Liver (tissue), 9 donors: ENCODE results near the gene TOPAZ1. TPM values are rescaled to one million over a fixed set of nuclear protein-coding genes. Genes with fewer than 3 reads are reported as not detected.

ENCODE experiments used
- DNase-seq: peaks from one replicate; pipeline ENCODE4 v3.0.0-alpha.2; 2017; ENCODE audit warnings: low spot score
- H3K27ac ChIP-seq, 2 donors: one replicate each; pipeline ENCODE4 v1.7.0; 2013; ENCODE audit warnings: inconsistent platforms in 2 of 2, low read length in 2 of 2, control low read depth in 1 of 2, low read depth in 1 of 2, mild to moderate bottlenecking in 1 of 2
- H3K27me3 ChIP-seq, 4 donors: one replicate each; pipeline versions ENCODE4 v1.6.1 to v1.7.0; 2013; ENCODE audit warnings: low read length in 3 of 4, inconsistent platforms in 1 of 4, mild to moderate bottlenecking in 1 of 4, moderate library complexity in 1 of 4; ENCODE audit not compliant: control insufficient read depth in 4 of 4, insufficient read depth in 4 of 4
- H3K36me3 ChIP-seq, 4 donors: one replicate each; pipeline versions ENCODE4 v1.6.1 to v1.7.0; 2013; ENCODE audit warnings: low read length in 3 of 4, mild to moderate bottlenecking in 3 of 4, low read depth in 1 of 4, moderate library complexity in 1 of 4; ENCODE audit not compliant: control insufficient read depth in 4 of 4, insufficient read depth in 3 of 4
- H3K4me1 ChIP-seq, 4 donors: one replicate each; pipeline versions ENCODE4 v1.6.1 to v1.7.0; 2013; ENCODE audit warnings: low read length in 3 of 4, mild to moderate bottlenecking in 3 of 4, moderate library complexity in 1 of 4; ENCODE audit not compliant: control insufficient read depth in 4 of 4, insufficient read depth in 4 of 4
- H3K4me3 ChIP-seq, 3 donors: one replicate each; pipeline versions ENCODE4 v1.6.1 to v1.7.0; 2013; ENCODE audit warnings: low read length in 3 of 3, control low read depth in 1 of 3, low read depth in 1 of 3, mild to moderate bottlenecking in 1 of 3
- H3K9ac ChIP-seq, 2 donors: one replicate each; pipeline ENCODE4 v1.7.0; 2013; ENCODE audit warnings: low read length in 2 of 2, mild to moderate bottlenecking in 2 of 2, moderate library complexity in 2 of 2, control low read depth in 1 of 2, low read depth in 1 of 2
- H3K9me3 ChIP-seq, 4 donors: one replicate each; pipeline versions ENCODE4 v1.6.1 to v1.7.0; 2013; ENCODE audit warnings: low read length in 3 of 4; ENCODE audit not compliant: control insufficient read depth in 4 of 4
- EGR1 ChIP-seq, 2 donors: IDR thresholded peaks; 2 replicates each; pipeline ENCODE4 v1.6.1; 2016 to 2018; ENCODE audit warnings: antibody characterized with exemption in 2 of 2, low read depth in 2 of 2
- FOXA1 ChIP-seq: IDR thresholded peaks from 2 replicates; pipeline ENCODE4 v1.6.1; 2016; ENCODE audit warnings: antibody characterized with exemption
- FOXA2 ChIP-seq: IDR thresholded peaks from 2 replicates; pipeline ENCODE4 v1.6.1; 2016; ENCODE audit warnings: antibody characterized with exemption
- GABPA ChIP-seq, 2 donors: IDR thresholded peaks in 1 of 2; conservative IDR thresholded peaks in 1 of 2; 2 replicates each; pipeline ENCODE4 v1.6.1; 2016; ENCODE audit warnings: antibody characterized with exemption in 2 of 2, mild to moderate bottlenecking in 1 of 2, moderate library complexity in 1 of 2
- HNF4A ChIP-seq, 2 donors: conservative IDR thresholded peaks; 2 replicates each; pipeline ENCODE4 v1.6.1; 2016; ENCODE audit warnings: antibody characterized with exemption in 2 of 2, mild to moderate bottlenecking in 2 of 2
- HNF4G ChIP-seq: IDR thresholded peaks from 2 replicates; pipeline ENCODE4 v1.6.1; 2016; ENCODE audit warnings: antibody characterized with exemption
- JUND ChIP-seq, 2 donors: IDR thresholded peaks; 2 replicates each; pipeline ENCODE4 v1.6.1; 2016; ENCODE audit warnings: antibody characterized with exemption in 2 of 2
- NR2F2 ChIP-seq: IDR thresholded peaks from 2 replicates; pipeline ENCODE4 v1.6.1; 2016; ENCODE audit warnings: antibody characterized with exemption
- RAD21 ChIP-seq, 2 donors: IDR thresholded peaks; 2 replicates each; pipeline ENCODE4 v1.6.1; 2016; ENCODE audit warnings: antibody characterized with exemption in 2 of 2, mild to moderate bottlenecking in 2 of 2
- RXRA ChIP-seq, 2 donors: IDR thresholded peaks; 2 replicates each; pipeline ENCODE4 v1.6.1; 2017 to 2018; ENCODE audit warnings: antibody characterized with exemption in 2 of 2, mild to moderate bottlenecking in 1 of 2
- SP1 ChIP-seq: IDR thresholded peaks from 2 replicates; pipeline ENCODE4 v1.6.1; 2018; ENCODE audit warnings: antibody characterized with exemption, mild to moderate bottlenecking
- TAF1 ChIP-seq: conservative IDR thresholded peaks from 2 replicates; pipeline ENCODE4 v1.6.1; 2016; ENCODE audit warnings: antibody characterized with exemption, mild to moderate bottlenecking
- YY1 ChIP-seq: IDR thresholded peaks from 2 replicates; pipeline ENCODE4 v1.6.1; 2016; ENCODE audit warnings: antibody characterized with exemption, mild to moderate bottlenecking
- WGBS: extraction: QIAGEN DNeasy Blood & Tissue Kit; methylation state at CpG from one replicate; pipeline ENCODE4 v1.1.7; 2013; 5-methylcytosine and 5-hydroxymethylcytosine counted together
- polyA plus RNA-seq, 2 donors: library from polyadenylated mRNA; stranded (reverse) in 1 of 2; unstranded in 1 of 2; fragments of 200-250 nt in 1 of 2; fragments of >200 nt in 1 of 2; fragmentation: Nextera tagmentation in 1 of 2; extraction: Ambion mirVana in 1 of 2; gene quantifications; one replicate each; pipeline versions ENCODE4 v1.2.1 to v1.2.3, GENCODE V29; 2013 to 2015
- total RNA-seq, 2 donors: library from RNA; depleted of rRNA; stranded (reverse); fragments of >200 nt; gene quantifications; one replicate each; pipeline ENCODE4 v1.2.3, GENCODE V29; 2014
- TF ChIP-seq, protein P1 (sequence below): IDR thresholded peaks from 2 replicates; pipeline ENCODE4 v1.6.1; 2016; ENCODE audit warnings: antibody characterized with exemption
- TF ChIP-seq, protein P2 (sequence below): IDR thresholded peaks from 2 replicates; pipeline ENCODE4 v1.6.1; 2016; ENCODE audit warnings: antibody characterized with exemption, mild to moderate bottlenecking
- TF ChIP-seq, protein P3 (sequence below): IDR thresholded peaks from 2 replicates; pipeline ENCODE4 v1.6.1; 2016; ENCODE audit warnings: antibody characterized with exemption
- TF ChIP-seq, protein P4 (sequence below): IDR thresholded peaks from 2 replicates; pipeline ENCODE4 v1.6.1; 2016; ENCODE audit warnings: antibody characterized with exemption
- TF ChIP-seq, protein P5 (sequence below): fragments of 150-350 bp; IDR thresholded peaks from 2 replicates; pipeline ENCODE4 v1.5.1; 2017; ENCODE audit warnings: improper control_type of control experiment, low read depth, low read length; ENCODE audit not compliant: missing input control
- donor health status: healthy.
- donor health status: healthy.
- donor health status: healthy.
- donor health status: healthy.
- donor health status: healthy.

Gene TOPAZ1
- total and polyA plus RNA-seq, 4 donors, result not detected

DNA sequence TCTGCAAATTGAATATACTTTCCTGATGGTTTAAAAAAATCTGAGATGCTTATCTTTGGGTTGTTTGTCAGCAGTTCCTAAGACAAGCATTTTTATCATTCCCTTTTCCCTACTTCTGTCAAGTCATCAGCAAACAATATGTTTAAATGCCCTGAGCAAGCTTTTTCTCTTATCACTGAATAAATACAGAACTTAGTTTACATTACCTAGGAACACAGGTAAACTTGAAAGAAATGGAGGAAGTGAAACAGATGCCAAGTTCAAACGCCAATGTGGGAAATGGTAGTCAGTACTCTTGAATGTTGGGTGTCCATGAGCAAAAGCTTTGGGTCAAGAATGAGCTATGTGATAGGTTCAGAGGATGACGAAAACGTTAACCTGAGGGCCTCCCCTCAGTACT lies 79.6 kb downstream of the TOPAZ1 start:
- no peaks in the 10 kb centered on the region for H3K9me3 ChIP-seq
- H3K27ac ChIP-seq, result no peak overlapping the region
- peak; percentile 78 for TF ChIP-seq YY1
- no peak for TF ChIP-seq JUND (IDR thresholded peaks at IDR 0.05)
- TF ChIP-seq, protein P1, sequence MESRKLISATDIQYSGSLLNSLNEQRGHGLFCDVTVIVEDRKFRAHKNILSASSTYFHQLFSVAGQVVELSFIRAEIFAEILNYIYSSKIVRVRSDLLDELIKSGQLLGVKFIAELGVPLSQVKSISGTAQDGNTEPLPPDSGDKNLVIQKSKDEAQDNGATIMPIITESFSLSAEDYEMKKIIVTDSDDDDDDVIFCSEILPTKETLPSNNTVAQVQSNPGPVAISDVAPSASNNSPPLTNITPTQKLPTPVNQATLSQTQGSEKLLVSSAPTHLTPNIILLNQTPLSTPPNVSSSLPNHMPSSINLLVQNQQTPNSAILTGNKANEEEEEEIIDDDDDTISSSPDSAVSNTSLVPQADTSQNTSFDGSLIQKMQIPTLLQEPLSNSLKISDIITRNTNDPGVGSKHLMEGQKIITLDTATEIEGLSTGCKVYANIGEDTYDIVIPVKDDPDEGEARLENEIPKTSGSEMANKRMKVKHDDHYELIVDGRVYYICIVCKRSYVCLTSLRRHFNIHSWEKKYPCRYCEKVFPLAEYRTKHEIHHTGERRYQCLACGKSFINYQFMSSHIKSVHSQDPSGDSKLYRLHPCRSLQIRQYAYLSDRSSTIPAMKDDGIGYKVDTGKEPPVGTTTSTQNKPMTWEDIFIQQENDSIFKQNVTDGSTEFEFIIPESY, result peak; percentile 45
- TF ChIP-seq EGR1 (IDR thresholded peaks at IDR 0.05; ENCODE audit: low read depth in 2 of 2), result peak in 1 of 2 donors; percentile 16
- peak in 1 of 2 donors; percentile 55 for TF ChIP-seq HNF4A (conservative IDR thresholded peaks at IDR 0.05)
- TF ChIP-seq, protein P2, sequence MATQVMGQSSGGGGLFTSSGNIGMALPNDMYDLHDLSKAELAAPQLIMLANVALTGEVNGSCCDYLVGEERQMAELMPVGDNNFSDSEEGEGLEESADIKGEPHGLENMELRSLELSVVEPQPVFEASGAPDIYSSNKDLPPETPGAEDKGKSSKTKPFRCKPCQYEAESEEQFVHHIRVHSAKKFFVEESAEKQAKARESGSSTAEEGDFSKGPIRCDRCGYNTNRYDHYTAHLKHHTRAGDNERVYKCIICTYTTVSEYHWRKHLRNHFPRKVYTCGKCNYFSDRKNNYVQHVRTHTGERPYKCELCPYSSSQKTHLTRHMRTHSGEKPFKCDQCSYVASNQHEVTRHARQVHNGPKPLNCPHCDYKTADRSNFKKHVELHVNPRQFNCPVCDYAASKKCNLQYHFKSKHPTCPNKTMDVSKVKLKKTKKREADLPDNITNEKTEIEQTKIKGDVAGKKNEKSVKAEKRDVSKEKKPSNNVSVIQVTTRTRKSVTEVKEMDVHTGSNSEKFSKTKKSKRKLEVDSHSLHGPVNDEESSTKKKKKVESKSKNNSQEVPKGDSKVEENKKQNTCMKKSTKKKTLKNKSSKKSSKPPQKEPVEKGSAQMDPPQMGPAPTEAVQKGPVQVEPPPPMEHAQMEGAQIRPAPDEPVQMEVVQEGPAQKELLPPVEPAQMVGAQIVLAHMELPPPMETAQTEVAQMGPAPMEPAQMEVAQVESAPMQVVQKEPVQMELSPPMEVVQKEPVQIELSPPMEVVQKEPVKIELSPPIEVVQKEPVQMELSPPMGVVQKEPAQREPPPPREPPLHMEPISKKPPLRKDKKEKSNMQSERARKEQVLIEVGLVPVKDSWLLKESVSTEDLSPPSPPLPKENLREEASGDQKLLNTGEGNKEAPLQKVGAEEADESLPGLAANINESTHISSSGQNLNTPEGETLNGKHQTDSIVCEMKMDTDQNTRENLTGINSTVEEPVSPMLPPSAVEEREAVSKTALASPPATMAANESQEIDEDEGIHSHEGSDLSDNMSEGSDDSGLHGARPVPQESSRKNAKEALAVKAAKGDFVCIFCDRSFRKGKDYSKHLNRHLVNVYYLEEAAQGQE, result no peak
- TF ChIP-seq TAF1, result no peak
- TF ChIP-seq FOXA1, result peak; percentile 70
- TF ChIP-seq, protein P3, sequence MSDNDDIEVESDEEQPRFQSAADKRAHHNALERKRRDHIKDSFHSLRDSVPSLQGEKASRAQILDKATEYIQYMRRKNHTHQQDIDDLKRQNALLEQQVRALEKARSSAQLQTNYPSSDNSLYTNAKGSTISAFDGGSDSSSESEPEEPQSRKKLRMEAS, result peak; percentile 26
- TF ChIP-seq SP1, result no peak
- no peak for TF ChIP-seq RAD21 (IDR thresholded peaks at IDR 0.05)
- no peak for TF ChIP-seq NR2F2
- peak; percentile 88 for TF ChIP-seq FOXA2
- TF ChIP-seq, protein P4, sequence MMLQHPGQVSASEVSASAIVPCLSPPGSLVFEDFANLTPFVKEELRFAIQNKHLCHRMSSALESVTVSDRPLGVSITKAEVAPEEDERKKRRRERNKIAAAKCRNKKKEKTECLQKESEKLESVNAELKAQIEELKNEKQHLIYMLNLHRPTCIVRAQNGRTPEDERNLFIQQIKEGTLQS, result no peak
- peak in 1 of 2 donors; percentile 68 for TF ChIP-seq RXRA (IDR thresholded peaks at IDR 0.05)
- no peak for TF ChIP-seq HNF4G
- TF ChIP-seq GABPA (IDR thresholded peaks at IDR 0.05 in 1 of 2, conservative IDR thresholded peaks at IDR 0.05 in 1 of 2), result peak in 1 of 2 donors; percentile 17
- TF ChIP-seq, protein P5, sequence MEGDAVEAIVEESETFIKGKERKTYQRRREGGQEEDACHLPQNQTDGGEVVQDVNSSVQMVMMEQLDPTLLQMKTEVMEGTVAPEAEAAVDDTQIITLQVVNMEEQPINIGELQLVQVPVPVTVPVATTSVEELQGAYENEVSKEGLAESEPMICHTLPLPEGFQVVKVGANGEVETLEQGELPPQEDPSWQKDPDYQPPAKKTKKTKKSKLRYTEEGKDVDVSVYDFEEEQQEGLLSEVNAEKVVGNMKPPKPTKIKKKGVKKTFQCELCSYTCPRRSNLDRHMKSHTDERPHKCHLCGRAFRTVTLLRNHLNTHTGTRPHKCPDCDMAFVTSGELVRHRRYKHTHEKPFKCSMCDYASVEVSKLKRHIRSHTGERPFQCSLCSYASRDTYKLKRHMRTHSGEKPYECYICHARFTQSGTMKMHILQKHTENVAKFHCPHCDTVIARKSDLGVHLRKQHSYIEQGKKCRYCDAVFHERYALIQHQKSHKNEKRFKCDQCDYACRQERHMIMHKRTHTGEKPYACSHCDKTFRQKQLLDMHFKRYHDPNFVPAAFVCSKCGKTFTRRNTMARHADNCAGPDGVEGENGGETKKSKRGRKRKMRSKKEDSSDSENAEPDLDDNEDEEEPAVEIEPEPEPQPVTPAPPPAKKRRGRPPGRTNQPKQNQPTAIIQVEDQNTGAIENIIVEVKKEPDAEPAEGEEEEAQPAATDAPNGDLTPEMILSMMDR, result no peak
- no peaks in the 10 kb centered on the region for H3K36me3 ChIP-seq
- H3K9ac ChIP-seq, result no peak overlapping the region
- no peaks in the 10 kb centered on the region for H3K27me3 ChIP-seq
- H3K4me1 ChIP-seq, result peaks cover 2 to 14% (median 8%) of the 10 kb centered on the region in 4 donors
- WGBS, result 34% methylated on average over 3 of the region's 3 CpGs
- DNase-seq, result no peak
- H3K4me3 ChIP-seq, result no peak overlapping the region
